WTC11 (cell line): ENCODE measurements around the gene HOXA7. TPM values are rescaled to one million over a fixed set of nuclear protein-coding genes. Genes with fewer than 3 reads are reported as not detected.

Experiments
- ATAC-seq: fragments of 200-7000 bp; cut with Tn5 transposase; 2 replicates; pipeline ENCODE4 v1.10.0; 2021; ENCODE audit warnings: mild to moderate bottlenecking, moderate library complexity
- CTCF ChIA-PET: fragments of 300-600 bp; sonication (Branson Sonifier 250); formaldehyde crosslinking; loops from one replicate; lab custom pipeline; 2021; ENCODE audit warnings: antibody characterized with exemption; lab: Charles Lee
- POLR2A ChIA-PET: fragments of 350-600 bp; sonication (Branson Sonifier 250); formaldehyde crosslinking; loops from one replicate; lab custom pipeline; 2021; ENCODE audit warnings: antibody characterized with exemption; lab: Charles Lee
- DNase-seq: peaks from one replicate; pipeline ENCODE4 v3.0.0; 2021; ENCODE audit warnings: low spot score
- H3K27ac Mint-ChIP-seq: 2 replicates; pipeline ENCODE4 v1.8.0; 2021; ENCODE audit warnings: mixed read lengths
- H3K27me3 Mint-ChIP-seq: 2 replicates; pipeline ENCODE4 v1.8.0; 2021; ENCODE audit warnings: low read depth, mild to moderate bottlenecking, moderate library complexity, mixed read lengths
- H3K36me3 Mint-ChIP-seq: 2 replicates; pipeline ENCODE4 v1.8.0; 2021; ENCODE audit warnings: mixed read lengths
- H3K4me1 Mint-ChIP-seq: 2 replicates; pipeline ENCODE4 v1.8.0; 2022; ENCODE audit warnings: mixed read lengths
- H3K4me3 Mint-ChIP-seq: 2 replicates; pipeline ENCODE4 v1.8.0; 2021; ENCODE audit warnings: mild to moderate bottlenecking, moderate library complexity, mixed read lengths
- H3K9me3 Mint-ChIP-seq: 2 replicates; pipeline ENCODE4 v1.8.0; 2021; ENCODE audit warnings: mixed read lengths
- AFF4 ChIP-seq: sonication (generic); formaldehyde crosslinking; IDR thresholded peaks from 2 replicates; pipeline ENCODE4 v1.8.1; 2023; ENCODE audit warnings: mild to moderate bottlenecking, missing genetic modification reagents, borderline replicate concordance
- ATF1 ChIP-seq: sonication (generic); formaldehyde crosslinking; IDR thresholded peaks from 2 replicates; pipeline ENCODE4 v1.8.1; 2023; ENCODE audit warnings: mild to moderate bottlenecking, moderate library complexity, missing genetic modification reagents
- ATF6 ChIP-seq: sonication (generic); formaldehyde crosslinking; IDR thresholded peaks from 2 replicates; pipeline ENCODE4 v1.8.1; 2023; ENCODE audit warnings: mild to moderate bottlenecking, missing genetic modification reagents
- ESRRA ChIP-seq: sonication (generic); formaldehyde crosslinking; IDR thresholded peaks from 2 replicates; pipeline ENCODE4 v1.8.1; 2022; ENCODE audit warnings: mild to moderate bottlenecking, missing genetic modification reagents, borderline replicate concordance
- ETV6 ChIP-seq: sonication (generic); formaldehyde crosslinking; IDR thresholded peaks from 2 replicates; pipeline ENCODE4 v1.8.1; 2022; ENCODE audit warnings: mild to moderate bottlenecking, missing genetic modification reagents
- KAT7 ChIP-seq: sonication (generic); formaldehyde crosslinking; IDR thresholded peaks from 2 replicates; pipeline ENCODE4 v1.8.1; 2023; ENCODE audit warnings: missing genetic modification reagents, mild to moderate bottlenecking, borderline replicate concordance
- SOX15 ChIP-seq: fragments of 250-450 bp; sonication (Bioruptor Pico); IDR thresholded peaks from 2 replicates; pipeline ENCODE4 v1.9.0; 2021; ENCODE audit warnings: mild to moderate bottlenecking
- SP1 ChIP-seq: sonication (generic); formaldehyde crosslinking; conservative IDR thresholded peaks from 2 replicates; pipeline ENCODE4 v1.8.1; 2022; ENCODE audit warnings: missing genetic modification reagents
- TEAD4 ChIP-seq: sonication (generic); formaldehyde crosslinking; IDR thresholded peaks from 2 replicates; pipeline ENCODE4 v1.8.0; 2022; ENCODE audit warnings: mild to moderate bottlenecking, missing genetic modification reagents
- ZNF317 ChIP-seq: sonication (generic); formaldehyde crosslinking; IDR thresholded peaks from 2 replicates; pipeline ENCODE4 v1.8.1; 2023; ENCODE audit warnings: low read depth, mild to moderate bottlenecking, moderate library complexity, missing genetic modification reagents, borderline replicate concordance
- total RNA-seq: library from RNA; stranded (reverse); gene quantifications from 3 replicates; pipeline ENCODE4 v1.2.3, GENCODE V29; 2021
- TF ChIP-seq, protein P1 (sequence below): sonication (generic); formaldehyde crosslinking; IDR thresholded peaks from 2 replicates; pipeline ENCODE4 v1.8.0; 2023; ENCODE audit warnings: missing genetic modification reagents, mild to moderate bottlenecking, borderline replicate concordance
- TF ChIP-seq, protein P2 (sequence below): sonication (generic); formaldehyde crosslinking; IDR thresholded peaks from 2 replicates; pipeline ENCODE4 v1.8.0; 2022; ENCODE audit warnings: mild to moderate bottlenecking, missing genetic modification reagents
- TF ChIP-seq, protein P3 (sequence below): sonication (generic); formaldehyde crosslinking; IDR thresholded peaks from 2 replicates; pipeline ENCODE4 v1.8.0; 2022; ENCODE audit warnings: mild to moderate bottlenecking, missing genetic modification reagents
- TF ChIP-seq, protein P4 (sequence below): fragments of 250-450 bp; sonication (Bioruptor Pico); IDR thresholded peaks from 2 replicates; pipeline ENCODE4 v2.1.2; 2022; ENCODE audit warnings: mild to moderate bottlenecking, moderate library complexity
- TF ChIP-seq, protein P5 (sequence below): sonication (generic); formaldehyde crosslinking; IDR thresholded peaks from 2 replicates; pipeline ENCODE4 v1.8.1; 2023; ENCODE audit warnings: mild to moderate bottlenecking, missing genetic modification reagents, moderate library complexity

Gene HOXA7
- total RNA-seq, 1 experiment from 2014 or later = not detected

DNA sequence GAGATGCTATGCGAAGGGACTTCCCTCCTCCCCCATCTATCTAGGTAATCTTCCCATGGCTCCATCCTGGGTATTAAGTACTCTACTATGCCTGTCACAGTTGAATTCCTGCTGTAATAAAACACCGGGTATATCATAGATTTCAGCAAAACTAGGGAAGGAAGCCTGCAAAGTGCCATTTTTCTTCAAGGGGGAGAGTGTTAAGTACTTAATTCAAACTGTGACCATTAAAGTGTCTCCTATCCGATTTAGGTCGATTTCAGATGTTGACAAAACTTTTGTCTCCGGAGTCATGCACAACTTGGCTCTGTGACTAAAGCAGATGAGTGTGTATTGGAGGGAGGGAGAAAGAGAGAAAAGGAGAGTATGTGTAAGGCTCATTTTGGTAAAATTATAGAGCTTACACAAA is 30.5 kb downstream of the HOXA7 start (continued):
- TF ChIP-seq ETV6 (CRISPR knock-in tag) = no peak
- TF ChIP-seq, protein P1, sequence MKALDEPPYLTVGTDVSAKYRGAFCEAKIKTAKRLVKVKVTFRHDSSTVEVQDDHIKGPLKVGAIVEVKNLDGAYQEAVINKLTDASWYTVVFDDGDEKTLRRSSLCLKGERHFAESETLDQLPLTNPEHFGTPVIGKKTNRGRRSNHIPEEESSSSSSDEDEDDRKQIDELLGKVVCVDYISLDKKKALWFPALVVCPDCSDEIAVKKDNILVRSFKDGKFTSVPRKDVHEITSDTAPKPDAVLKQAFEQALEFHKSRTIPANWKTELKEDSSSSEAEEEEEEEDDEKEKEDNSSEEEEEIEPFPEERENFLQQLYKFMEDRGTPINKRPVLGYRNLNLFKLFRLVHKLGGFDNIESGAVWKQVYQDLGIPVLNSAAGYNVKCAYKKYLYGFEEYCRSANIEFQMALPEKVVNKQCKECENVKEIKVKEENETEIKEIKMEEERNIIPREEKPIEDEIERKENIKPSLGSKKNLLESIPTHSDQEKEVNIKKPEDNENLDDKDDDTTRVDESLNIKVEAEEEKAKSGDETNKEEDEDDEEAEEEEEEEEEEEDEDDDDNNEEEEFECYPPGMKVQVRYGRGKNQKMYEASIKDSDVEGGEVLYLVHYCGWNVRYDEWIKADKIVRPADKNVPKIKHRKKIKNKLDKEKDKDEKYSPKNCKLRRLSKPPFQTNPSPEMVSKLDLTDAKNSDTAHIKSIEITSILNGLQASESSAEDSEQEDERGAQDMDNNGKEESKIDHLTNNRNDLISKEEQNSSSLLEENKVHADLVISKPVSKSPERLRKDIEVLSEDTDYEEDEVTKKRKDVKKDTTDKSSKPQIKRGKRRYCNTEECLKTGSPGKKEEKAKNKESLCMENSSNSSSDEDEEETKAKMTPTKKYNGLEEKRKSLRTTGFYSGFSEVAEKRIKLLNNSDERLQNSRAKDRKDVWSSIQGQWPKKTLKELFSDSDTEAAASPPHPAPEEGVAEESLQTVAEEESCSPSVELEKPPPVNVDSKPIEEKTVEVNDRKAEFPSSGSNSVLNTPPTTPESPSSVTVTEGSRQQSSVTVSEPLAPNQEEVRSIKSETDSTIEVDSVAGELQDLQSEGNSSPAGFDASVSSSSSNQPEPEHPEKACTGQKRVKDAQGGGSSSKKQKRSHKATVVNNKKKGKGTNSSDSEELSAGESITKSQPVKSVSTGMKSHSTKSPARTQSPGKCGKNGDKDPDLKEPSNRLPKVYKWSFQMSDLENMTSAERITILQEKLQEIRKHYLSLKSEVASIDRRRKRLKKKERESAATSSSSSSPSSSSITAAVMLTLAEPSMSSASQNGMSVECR (CRISPR knock-in tag) = no peak
- TF ChIP-seq ESRRA (CRISPR knock-in tag) = no peak

DNA sequence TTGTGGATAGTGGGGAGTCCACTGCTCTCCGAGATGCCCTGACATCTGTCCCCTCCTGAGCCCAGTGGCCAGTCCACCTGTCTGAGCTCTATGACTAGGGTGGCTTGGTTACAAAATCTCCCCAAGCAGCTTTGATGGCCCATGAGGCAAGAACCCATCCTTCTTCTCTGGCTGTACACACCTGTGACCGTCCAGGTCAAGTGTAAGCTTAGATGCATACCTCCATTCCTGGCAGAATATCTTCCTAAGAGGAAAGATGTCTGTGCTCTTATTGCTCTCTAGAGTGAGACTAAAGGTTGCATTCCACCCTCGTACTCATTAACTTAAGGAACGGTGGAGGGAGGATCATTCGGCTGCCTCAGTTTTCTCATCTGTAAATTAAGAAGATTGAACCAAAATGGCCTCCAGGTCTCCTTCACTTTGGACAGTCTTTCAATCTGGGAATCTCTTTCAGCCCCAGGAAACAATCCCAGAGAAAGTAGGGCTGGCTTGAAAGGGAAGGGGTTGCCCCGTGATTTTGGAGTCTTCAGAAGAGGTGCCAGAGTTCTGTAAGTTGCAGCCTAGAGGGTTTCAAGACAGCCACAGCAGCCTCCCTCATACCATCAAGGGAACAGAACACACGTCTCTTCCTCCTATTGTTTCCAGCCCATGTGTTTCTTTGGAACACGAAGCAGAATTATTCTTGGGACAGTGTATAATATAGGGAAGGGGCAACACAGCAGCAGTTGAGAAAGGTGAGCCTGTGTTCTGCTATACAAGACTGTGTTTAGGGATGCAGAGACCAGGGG is 31.4 kb downstream of the HOXA7 start:
- H3K36me3 Mint-ChIP-seq = no peaks in the 10 kb centered on the region
- DNase-seq (no peak), ATAC-seq (no peak)
- H3K27ac Mint-ChIP-seq = no peak overlapping the region
- ChIA-PET CTCF (no interaction called here), POLR2A (no interaction called here)
- TF ChIP-seq AFF4 (CRISPR knock-in tag) = no peak
- TF ChIP-seq, protein P2, sequence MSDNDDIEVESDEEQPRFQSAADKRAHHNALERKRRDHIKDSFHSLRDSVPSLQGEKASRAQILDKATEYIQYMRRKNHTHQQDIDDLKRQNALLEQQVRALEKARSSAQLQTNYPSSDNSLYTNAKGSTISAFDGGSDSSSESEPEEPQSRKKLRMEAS (CRISPR knock-in tag) = no peak
- TF ChIP-seq, protein P3, sequence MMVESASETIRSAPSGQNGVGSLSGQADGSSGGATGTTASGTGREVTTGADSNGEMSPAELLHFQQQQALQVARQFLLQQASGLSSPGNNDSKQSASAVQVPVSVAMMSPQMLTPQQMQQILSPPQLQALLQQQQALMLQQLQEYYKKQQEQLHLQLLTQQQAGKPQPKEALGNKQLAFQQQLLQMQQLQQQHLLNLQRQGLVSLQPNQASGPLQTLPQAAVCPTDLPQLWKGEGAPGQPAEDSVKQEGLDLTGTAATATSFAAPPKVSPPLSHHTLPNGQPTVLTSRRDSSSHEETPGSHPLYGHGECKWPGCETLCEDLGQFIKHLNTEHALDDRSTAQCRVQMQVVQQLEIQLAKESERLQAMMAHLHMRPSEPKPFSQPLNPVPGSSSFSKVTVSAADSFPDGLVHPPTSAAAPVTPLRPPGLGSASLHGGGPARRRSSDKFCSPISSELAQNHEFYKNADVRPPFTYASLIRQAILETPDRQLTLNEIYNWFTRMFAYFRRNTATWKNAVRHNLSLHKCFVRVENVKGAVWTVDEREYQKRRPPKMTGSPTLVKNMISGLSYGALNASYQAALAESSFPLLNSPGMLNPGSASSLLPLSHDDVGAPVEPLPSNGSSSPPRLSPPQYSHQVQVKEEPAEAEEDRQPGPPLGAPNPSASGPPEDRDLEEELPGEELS (CRISPR knock-in tag) = no peak
- TF ChIP-seq KAT7 = no peak
- TF ChIP-seq SOX15 (CRISPR knock-in tag) = no peak
- TF ChIP-seq, protein P4, sequence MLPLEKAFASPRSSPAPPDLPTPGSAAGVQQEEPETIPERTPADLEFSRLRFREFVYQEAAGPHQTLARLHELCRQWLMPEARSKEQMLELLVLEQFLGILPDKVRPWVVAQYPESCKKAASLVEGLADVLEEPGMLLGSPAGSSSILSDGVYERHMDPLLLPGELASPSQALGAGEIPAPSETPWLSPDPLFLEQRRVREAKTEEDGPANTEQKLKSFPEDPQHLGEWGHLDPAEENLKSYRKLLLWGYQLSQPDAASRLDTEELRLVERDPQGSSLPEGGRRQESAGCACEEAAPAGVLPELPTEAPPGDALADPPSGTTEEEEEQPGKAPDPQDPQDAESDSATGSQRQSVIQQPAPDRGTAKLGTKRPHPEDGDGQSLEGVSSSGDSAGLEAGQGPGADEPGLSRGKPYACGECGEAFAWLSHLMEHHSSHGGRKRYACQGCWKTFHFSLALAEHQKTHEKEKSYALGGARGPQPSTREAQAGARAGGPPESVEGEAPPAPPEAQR (CRISPR knock-in tag) = no peak
- no peak for TF ChIP-seq ZNF317 (CRISPR knock-in tag)
- TF ChIP-seq, protein P5, sequence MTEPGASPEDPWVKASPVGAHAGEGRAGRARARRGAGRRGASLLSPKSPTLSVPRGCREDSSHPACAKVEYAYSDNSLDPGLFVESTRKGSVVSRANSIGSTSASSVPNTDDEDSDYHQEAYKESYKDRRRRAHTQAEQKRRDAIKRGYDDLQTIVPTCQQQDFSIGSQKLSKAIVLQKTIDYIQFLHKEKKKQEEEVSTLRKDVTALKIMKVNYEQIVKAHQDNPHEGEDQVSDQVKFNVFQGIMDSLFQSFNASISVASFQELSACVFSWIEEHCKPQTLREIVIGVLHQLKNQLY (CRISPR knock-in tag) = no peak
- no peak for TF ChIP-seq SP1 (CRISPR knock-in tag)
- no peak for TF ChIP-seq ATF6 (CRISPR knock-in tag)
- TF ChIP-seq TEAD4 (CRISPR knock-in tag) = no peak
- TF ChIP-seq ATF1 (CRISPR knock-in tag) = no peak
- H3K4me3 Mint-ChIP-seq = no peak overlapping the region
- peaks cover 99% of the 10 kb centered on the region for H3K27me3 Mint-ChIP-seq
- H3K4me1 Mint-ChIP-seq = peaks cover 12% of the 10 kb centered on the region
- no peaks in the 10 kb centered on the region for H3K9me3 Mint-ChIP-seq
